Heart left ventricle (tissue), 16 donors: ENCODE data around the gene SHC3. TPM values are rescaled to one million over a fixed set of nuclear protein-coding genes. Genes with fewer than 3 reads are reported as not detected.

ENCODE experiments used
- ATAC-seq, 4 donors: fragments of 200-7000 bp; cut with Tn5 transposase; one replicate each; pipeline ENCODE4 v1.9.1; 2020 to 2022; ENCODE audit warnings: moderate library complexity in 4 of 4, mild to moderate bottlenecking in 3 of 4, moderate number of reproducible peaks in 1 of 4
- DNase-seq, 5 donors: peaks; one replicate each; pipeline ENCODE4 v3.0.0-alpha.2; 2020
- H3K27ac ChIP-seq, 12 donors: fragments of 200-600 bp; sonication (generic) in 4 of 12; one replicate each; pipeline versions ENCODE4 v1.5.0 to v1.8.0; 2016 to 2022; ENCODE audit warnings: mild to moderate bottlenecking in 2 of 12
- H3K27me3 ChIP-seq, 9 donors: fragments of 200-600 bp; sonication (generic) in 2 of 9; one replicate each; pipeline versions ENCODE4 v1.5.1 to v1.8.0; 2016 to 2022; ENCODE audit warnings: mild to moderate bottlenecking in 3 of 9
- H3K36me3 ChIP-seq, 9 donors: fragments of 200-600 bp; sonication (generic) in 2 of 9; one replicate each; pipeline versions ENCODE4 v1.5.0 to v1.8.0; 2018 to 2022; ENCODE audit warnings: mild to moderate bottlenecking in 2 of 9
- H3K4me1 ChIP-seq, 12 donors: fragments of 200-600 bp; sonication (generic) in 4 of 12; one replicate each; pipeline versions ENCODE4 v1.5.0 to v1.8.0; 2016 to 2022; ENCODE audit warnings: mild to moderate bottlenecking in 3 of 12
- H3K4me3 ChIP-seq, 12 donors: fragments of 200-600 bp; sonication (generic) in 4 of 12; one replicate each; pipeline versions ENCODE4 v1.5.0 to v1.8.0; 2017 to 2022; ENCODE audit warnings: mild to moderate bottlenecking in 9 of 12, moderate library complexity in 4 of 12
- H3K9me3 ChIP-seq, 12 donors: fragments of 200-600 bp; sonication (generic) in 4 of 12; one replicate each; pipeline versions ENCODE4 v1.5.0 to v1.8.0; 2016 to 2022; ENCODE audit warnings: mild to moderate bottlenecking in 1 of 12
- POLR2A ChIP-seq, 2 donors: fragments of 450-650 bp; IDR thresholded peaks; one replicate each; pipeline ENCODE4 v1.6.1; 2017; ENCODE audit warnings: antibody characterized with exemption in 2 of 2, mild to moderate bottlenecking in 2 of 2, moderate library complexity in 2 of 2
- WGBS, 4 donors: extraction: QIAGEN DNeasy Blood & Tissue Kit in 2 of 4; methylation state at CpG; one replicate each; pipeline versions ENCODE4 v1.1.5 to v1.1.7; 2013 to 2018; 5-methylcytosine and 5-hydroxymethylcytosine counted together
- intact Hi-C, 10 donors: fragments of 100-400 bp; cut with DNase I; formaldehyde crosslinking; loops; one replicate each; pipeline versions ENCODE4 v1.11.1 to v1.14.2; 2022
- polyA plus RNA-seq, 2 donors: library from polyadenylated mRNA; stranded (reverse); fragments of 200-250 nt; gene quantifications; one replicate each; pipeline ENCODE4 v1.2.3, GENCODE V29; 2013
- total RNA-seq, 9 donors: library from RNA; depleted of rRNA in 2 of 9; stranded (reverse); fragments of >200 nt in 2 of 9; fragmentation: NEBNext Ultra II Directional in 3 of 9; extraction: Animal tissue kit (Norgen Biotek cat#: 25700) in 3 of 9; gene quantifications; one replicate each; pipeline versions ENCODE4 v1.1.0 to v1.2.4, GENCODE V29; 2016 to 2023
- TF ChIP-seq, protein P1 (sequence below), 12 donors: fragments of 200-600 bp; sonication (generic) in 4 of 12; IDR thresholded peaks; one replicate each; pipeline versions ENCODE4 v1.5.0 to v1.8.0; 2018 to 2022; ENCODE audit warnings: antibody characterized with exemption in 12 of 12, mild to moderate bottlenecking in 5 of 12
- donor health status: ischemic (EF 13 %, LVEDD 7.1; RV severe dilation, severe dysfunction).
- donor health status: healthy with polysubstance abuse.
- donor health status: DM: no; HTN: yes; CAD: no.
- donor health status: DM: no; HTN: no; CAD: no.
- donor health status: ischemic (EF 25% LVEDD 6.9; RV normal size, moderate dysfunction).
- donor health status: ischemic (EF 25% LVEDD 5.7; RV mildly dilated, moderate dysfunction).
- donor health status: healthy.
- donor health status: DM: yes; HTN: yes; CAD: no.
- donor health status: ischemic (EF 35%, LVEDD 5.7; RV mildly dilated, moderate dysfunction).
- donor health status: nonischemic (EF 11% LVEDD 7.7; RV severe dilation, severe dysfunction).
- donor health status: DM: yes; HTN: yes; CAD: no.
- donor health status: PGD.
- donor health status: ischemic (EF 29% LVEDD 5.4; RV normal size, mild dysfunction).
- donor health status: nonischemic (EF 23%, LVEDD 6.1; RV moderate dilation, normal function).

Gene SHC3
- total and polyA plus RNA-seq, 11 donors, result 0.20 to 4.3 (median 0.52) TPM

DNA sequence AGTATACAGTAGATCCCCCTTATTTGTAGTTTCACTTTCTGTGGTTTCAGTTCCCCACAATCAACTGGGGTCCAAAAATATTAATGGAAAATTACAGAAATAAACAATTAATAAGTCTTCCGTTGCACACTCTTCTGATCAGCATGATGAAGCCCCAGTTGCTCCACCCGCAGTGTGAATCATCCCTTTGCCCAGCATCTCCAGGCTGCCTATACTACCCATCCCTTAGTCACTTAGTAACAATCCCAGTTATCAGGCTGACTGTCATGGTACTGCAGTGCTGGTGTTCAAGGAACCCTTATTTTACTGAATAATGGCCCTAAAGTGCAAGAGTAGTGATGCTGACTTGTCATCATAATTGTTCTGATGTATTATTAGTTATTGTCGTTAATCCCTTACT, 28.9 kb downstream of the SHC3 start:
- no peaks in the 10 kb centered on the region for H3K9me3 ChIP-seq
- DNase-seq (no peak), ATAC-seq (no peak)
- TF ChIP-seq, protein P1, sequence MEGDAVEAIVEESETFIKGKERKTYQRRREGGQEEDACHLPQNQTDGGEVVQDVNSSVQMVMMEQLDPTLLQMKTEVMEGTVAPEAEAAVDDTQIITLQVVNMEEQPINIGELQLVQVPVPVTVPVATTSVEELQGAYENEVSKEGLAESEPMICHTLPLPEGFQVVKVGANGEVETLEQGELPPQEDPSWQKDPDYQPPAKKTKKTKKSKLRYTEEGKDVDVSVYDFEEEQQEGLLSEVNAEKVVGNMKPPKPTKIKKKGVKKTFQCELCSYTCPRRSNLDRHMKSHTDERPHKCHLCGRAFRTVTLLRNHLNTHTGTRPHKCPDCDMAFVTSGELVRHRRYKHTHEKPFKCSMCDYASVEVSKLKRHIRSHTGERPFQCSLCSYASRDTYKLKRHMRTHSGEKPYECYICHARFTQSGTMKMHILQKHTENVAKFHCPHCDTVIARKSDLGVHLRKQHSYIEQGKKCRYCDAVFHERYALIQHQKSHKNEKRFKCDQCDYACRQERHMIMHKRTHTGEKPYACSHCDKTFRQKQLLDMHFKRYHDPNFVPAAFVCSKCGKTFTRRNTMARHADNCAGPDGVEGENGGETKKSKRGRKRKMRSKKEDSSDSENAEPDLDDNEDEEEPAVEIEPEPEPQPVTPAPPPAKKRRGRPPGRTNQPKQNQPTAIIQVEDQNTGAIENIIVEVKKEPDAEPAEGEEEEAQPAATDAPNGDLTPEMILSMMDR (IDR thresholded peaks at IDR 0.05), result no peak
- no peak for TF ChIP-seq POLR2A (IDR thresholded peaks at IDR 0.05)
- H3K4me1 ChIP-seq, result no peaks in the 10 kb centered on the region
- no peak overlapping the region for H3K4me3 ChIP-seq
- H3K36me3 ChIP-seq, result no peaks in the 10 kb centered on the region
- H3K27me3 ChIP-seq, result peaks cover 0 to 3% (median 0%) of the 10 kb centered on the region in 9 donors
- intact Hi-C loops, result no loop called here
- H3K27ac ChIP-seq, result no peak overlapping the region
- 91 to 97% (median 95%) methylated on average over 3 of the region's 3 CpGs for WGBS, 4 donors

DNA sequence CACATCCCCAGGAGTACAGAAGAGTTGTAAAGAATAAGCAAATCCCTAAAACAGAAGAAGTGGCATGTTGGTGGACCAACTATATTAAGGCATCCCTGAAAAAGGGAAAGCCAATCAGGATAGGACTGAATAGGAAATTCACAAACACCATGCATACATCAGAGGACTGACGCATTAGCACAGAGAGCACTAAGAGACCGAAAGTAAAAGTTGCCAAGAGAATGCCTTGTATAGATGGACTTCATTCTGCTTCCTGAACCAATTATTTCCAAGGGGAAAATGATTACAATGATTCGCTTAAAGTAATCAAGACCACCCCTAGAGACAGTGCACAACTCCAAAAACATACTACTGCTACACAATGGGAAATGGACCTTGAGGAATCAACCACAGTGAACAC, 33.5 kb downstream of the SHC3 start:
- DNase-seq, result no peak
- WGBS, 4 donors, result 81 to 91% (median 83%) methylated on average over 3 of the region's 3 CpGs
- Histone ChIP-seq H3K4me3 (peak overlapping the region in 1 of 12 donors; percentile 2), H3K9me3 (no peaks in the 10 kb centered on the region), H3K27me3 (no peaks in the 10 kb centered on the region), H3K27ac (no peak overlapping the region), H3K36me3 (no peaks in the 10 kb centered on the region), H3K4me1 (peaks cover 0 to 7% (median 0%) of the 10 kb centered on the region in 12 donors)
- intact Hi-C loops, result no loop called here
- ATAC-seq, result no peak
- no peak for TF ChIP-seq POLR2A (IDR thresholded peaks at IDR 0.05)
- TF ChIP-seq, protein P1 (IDR thresholded peaks at IDR 0.05), result no peak

DNA sequence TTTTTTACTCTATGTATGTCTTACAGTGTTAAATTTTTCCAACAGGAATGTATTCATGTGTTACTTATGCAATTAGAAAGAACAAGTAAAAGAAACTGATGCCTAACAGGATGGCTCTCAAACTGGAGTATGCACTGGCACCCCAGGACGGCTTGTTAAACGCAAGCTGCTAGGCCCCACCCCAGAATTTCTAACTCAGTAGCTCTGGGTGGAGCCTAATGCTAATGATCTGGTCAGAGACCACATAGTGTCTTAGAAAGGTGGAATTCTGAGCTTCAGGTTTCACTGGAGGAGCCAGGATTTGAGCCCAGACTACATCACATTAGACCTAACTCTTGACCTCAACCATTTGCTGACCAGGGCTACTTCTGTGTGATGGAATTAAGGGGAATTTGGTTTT, 34.4 kb downstream of the SHC3 start:
- Histone ChIP-seq H3K36me3 (no peaks in the 10 kb centered on the region), H3K4me3 (no peak overlapping the region), H3K4me1 (peaks cover 0 to 7% (median 0%) of the 10 kb centered on the region in 12 donors), H3K27ac (no peak overlapping the region), H3K27me3 (no peaks in the 10 kb centered on the region), H3K9me3 (no peaks in the 10 kb centered on the region)
- no peak for DNase-seq
- TF ChIP-seq, protein P1 (IDR thresholded peaks at IDR 0.05), result no peak
- TF ChIP-seq POLR2A (IDR thresholded peaks at IDR 0.05), result no peak
- 52 to 79% (median 59%) methylated on average over 2 of the region's 2 CpGs for WGBS, 4 donors
- intact Hi-C loops, result no loop called here
- no peak for ATAC-seq

GRCh38 chr9:89143266-89143665, 35.4 kb downstream of the SHC3 start:
- intact Hi-C loops, result no loop called here
- H3K27ac ChIP-seq, result no peak overlapping the region
- H3K9me3 ChIP-seq, result no peaks in the 10 kb centered on the region
- H3K4me3 ChIP-seq, result no peak overlapping the region
- H3K27me3 ChIP-seq, result no peaks in the 10 kb centered on the region
- ATAC-seq (no peak), DNase-seq (no peak)
- no peaks in the 10 kb centered on the region for H3K36me3 ChIP-seq
- 74 to 85% (median 76%) methylated on average over 5 of the region's 5 CpGs for WGBS, 4 donors
- peaks cover 0 to 7% (median 0%) of the 10 kb centered on the region in 12 donors for H3K4me1 ChIP-seq
- TF ChIP-seq, protein P1 (IDR thresholded peaks at IDR 0.05), result no peak
- TF ChIP-seq POLR2A (IDR thresholded peaks at IDR 0.05), result no peak
